ENCODE results near the gene NEK7. TPM values are rescaled to one million over a fixed set of nuclear protein-coding genes. Genes with fewer than 3 reads are reported as not detected.

Gene NEK7
- total RNA-seq, 8 experiments from 2014 or later = 16.5 to 184 (median 39.7) TPM

- Histone ChIP-seq H3K27ac (no peak overlapping the region), H3K4me1 (replicated peaks in 1 of 2) (peaks cover 3 to 21% of the 10 kb centered on the region in 2 donors), H3K4me3 (no peak overlapping the region)
- WGBS, 10 experiments = 50 to 100% (median 88%) methylated on average over 1 to 3 of the region's 3 CpGs; no CpG with 5 or more reads in 1 of the 10 experiments
- in situ Hi-C loops (cut with MboI; ENCODE audit: low pct_unique_long_range_greater_than_20kb in 2 of 9, low sequenced_read_pairs in 9 of 9, unreplicated experiment in 9 of 9) = no loop called here
- peak in 5 of 8 experiments; percentile 53 to 86 (median 68) for ATAC-seq (replicated peaks in 6 of 8)
Observed at GRCh38 chr1:198259333-198260074, 102.7 kb downstream of the NEK7 start.

GRCh38 chr1:198261886-198262285 lies 105.1 kb downstream of the NEK7 start:
- in situ Hi-C loops (cut with MboI; ENCODE audit: low pct_unique_long_range_greater_than_20kb in 2 of 9, low sequenced_read_pairs in 9 of 9, unreplicated experiment in 9 of 9) = no loop called here
- H3K27ac ChIP-seq = no peak overlapping the region
- no peak for ATAC-seq (replicated peaks in 6 of 8)
- H3K4me1 ChIP-seq (replicated peaks in 1 of 2) = peaks cover 3 to 11% of the 10 kb centered on the region in 2 donors
- H3K4me3 ChIP-seq = no peak overlapping the region

DNA sequence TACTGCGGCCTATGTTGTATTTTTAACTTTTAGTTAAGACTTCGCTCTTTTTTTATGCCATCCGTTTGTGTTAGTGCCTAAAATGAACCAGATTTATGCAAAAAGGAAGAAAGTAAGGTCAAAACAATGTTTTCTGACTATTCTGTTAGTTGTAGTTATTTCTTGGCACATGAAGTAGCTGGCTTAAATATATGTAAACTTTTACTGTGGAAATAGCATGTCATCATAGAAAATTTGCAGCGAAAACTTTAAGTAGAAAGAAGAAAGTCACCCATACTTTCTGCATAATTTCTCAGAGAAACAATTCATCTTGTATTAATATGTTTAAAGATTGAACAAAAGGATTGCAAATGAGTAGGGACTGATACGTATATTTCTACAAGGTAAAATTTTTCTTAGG lies 106.4 kb downstream of the NEK7 start:
- WGBS, 10 experiments = 76 to 96% (median 92%) methylated on average over 4 to 5 of the region's 5 CpGs
- no peak for ATAC-seq (replicated peaks in 6 of 8)
- peaks cover 3 to 11% of the 10 kb centered on the region in 2 donors for H3K4me1 ChIP-seq (replicated peaks in 1 of 2)
- in situ Hi-C loops (cut with MboI; ENCODE audit: low pct_unique_long_range_greater_than_20kb in 2 of 9, low sequenced_read_pairs in 9 of 9, unreplicated experiment in 9 of 9) = no loop called here
- H3K4me3 ChIP-seq = no peak overlapping the region
- H3K27ac ChIP-seq = no peak overlapping the region

- Histone ChIP-seq H3K27ac (no peak overlapping the region), H3K4me3 (no peak overlapping the region), H3K4me1 (replicated peaks in 1 of 2) (peaks cover 6 to 15% of the 10 kb centered on the region in 2 donors)
- in situ Hi-C loops (cut with MboI; ENCODE audit: low pct_unique_long_range_greater_than_20kb in 2 of 9, low sequenced_read_pairs in 9 of 9, unreplicated experiment in 9 of 9) = no loop called here
- ATAC-seq (replicated peaks in 6 of 8) = no peak
Observed at GRCh38 chr1:198264282-198264681, 107.5 kb downstream of the NEK7 start.

- no peak overlapping the region for H3K27ac ChIP-seq
- H3K4me1 ChIP-seq (replicated peaks in 1 of 2) = peaks cover 3 to 12% of the 10 kb centered on the region in 2 donors
- peak in 3 of 8 experiments; percentile 51 to 94 (median 57) for ATAC-seq (replicated peaks in 6 of 8)
- H3K4me3 ChIP-seq = no peak overlapping the region
- WGBS, 10 experiments = 75 to 96% (median 91%) methylated on average over 1 to 3 of the region's 3 CpGs; no CpG with 5 or more reads in 1 of the 10 experiments
- in situ Hi-C loops (cut with MboI; ENCODE audit: low pct_unique_long_range_greater_than_20kb in 2 of 9, low sequenced_read_pairs in 9 of 9, unreplicated experiment in 9 of 9) = no loop called here
Observed at GRCh38 chr1:198265073-198265661, 108.4 kb downstream of the NEK7 start.

DNA sequence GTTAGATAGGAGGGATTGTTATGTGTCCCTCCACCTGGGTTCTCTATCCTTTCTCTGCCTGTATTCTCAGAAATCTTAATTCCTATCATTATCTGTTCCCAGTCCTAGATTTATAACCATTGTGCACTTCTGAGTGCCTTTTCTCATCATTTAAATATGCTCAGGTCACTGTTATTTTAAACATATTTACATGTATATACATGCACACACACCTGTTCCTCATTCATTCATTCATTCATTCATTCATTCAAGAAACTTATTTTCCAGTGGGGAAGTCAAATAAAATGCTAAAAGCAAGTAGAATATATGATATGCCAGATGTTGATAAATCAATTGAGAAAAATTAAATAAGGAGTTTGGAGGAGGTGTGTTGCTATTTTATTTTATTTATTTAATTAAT lies 110.3 kb downstream of the NEK7 start:
- Histone ChIP-seq H3K27ac (no peak overlapping the region), H3K4me3 (no peak overlapping the region), H3K4me1 (replicated peaks in 1 of 2) (peaks cover 3 to 11% of the 10 kb centered on the region in 2 donors)
- no peak for ATAC-seq (replicated peaks in 6 of 8)
- in situ Hi-C loops (cut with MboI; ENCODE audit: low pct_unique_long_range_greater_than_20kb in 2 of 9, low sequenced_read_pairs in 9 of 9, unreplicated experiment in 9 of 9) = no loop called here

DNA sequence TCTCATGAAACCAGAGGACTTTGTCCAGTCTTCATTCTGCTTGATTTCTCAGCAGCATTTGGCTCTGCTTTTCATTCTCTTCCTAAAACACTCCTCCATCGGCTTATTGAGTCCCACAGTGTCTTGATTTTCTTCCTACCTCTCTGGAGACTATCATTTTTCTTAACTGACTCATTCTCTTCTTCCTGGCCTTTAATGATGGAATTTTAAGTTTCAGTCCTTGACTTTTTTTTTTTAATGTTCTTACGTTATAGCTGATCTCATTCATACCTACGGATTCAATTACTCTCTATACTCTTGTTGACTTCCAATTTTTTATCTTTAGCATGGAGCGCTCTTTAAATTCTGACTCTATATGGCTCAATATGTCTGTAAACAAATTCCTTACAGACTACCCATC lies 111.1 kb downstream of the NEK7 start:
- H3K27ac ChIP-seq = no peak overlapping the region
- ATAC-seq (replicated peaks in 6 of 8) = no peak
- H3K4me1 ChIP-seq (replicated peaks in 1 of 2) = peaks cover 3 to 13% of the 10 kb centered on the region in 2 donors
- WGBS, 10 experiments = 54 to 100% (median 92%) methylated on average over 2 to 4 of the region's 4 CpGs
- H3K4me3 ChIP-seq = no peak overlapping the region
- in situ Hi-C loops (cut with MboI; ENCODE audit: low pct_unique_long_range_greater_than_20kb in 2 of 9, low sequenced_read_pairs in 9 of 9, unreplicated experiment in 9 of 9) = no loop called here

GRCh38 chr1:198268784-198269645 lies 112.2 kb downstream of the NEK7 start:
- H3K4me1 ChIP-seq (replicated peaks in 1 of 2) = peaks cover 3 to 17% of the 10 kb centered on the region in 2 donors
- peak in 4 of 8 experiments; percentile 45 to 73 (median 50) for ATAC-seq (replicated peaks in 6 of 8)
- in situ Hi-C loops (cut with MboI; ENCODE audit: low pct_unique_long_range_greater_than_20kb in 2 of 9, low sequenced_read_pairs in 9 of 9, unreplicated experiment in 9 of 9) = no loop called here
- no peak overlapping the region for H3K4me3 ChIP-seq
- 36 to 91% (median 81%) methylated on average over 2 to 3 of the region's 3 CpGs; no CpG with 5 or more reads in 1 of the 10 experiments for WGBS, 10 experiments
- H3K27ac ChIP-seq = no peak overlapping the region

DNA sequence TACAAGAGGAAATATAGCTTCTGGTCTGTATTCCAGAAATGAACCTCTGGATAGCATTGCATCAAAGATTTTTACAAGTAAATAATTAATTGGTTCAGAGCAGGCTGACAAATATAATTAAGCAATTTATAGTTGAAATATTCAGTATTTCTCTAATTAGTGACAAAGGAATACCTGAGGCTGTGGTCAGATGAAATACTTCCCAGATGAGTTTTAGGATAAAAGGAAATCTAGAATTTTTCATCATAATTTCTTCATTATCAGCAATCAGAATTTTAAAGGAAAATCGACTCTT lies 112.8 kb downstream of the NEK7 start:
- ATAC-seq (replicated peaks in 6 of 8) = no peak
- Histone ChIP-seq H3K4me1 (replicated peaks in 1 of 2) (peaks cover 3 to 21% of the 10 kb centered on the region in 2 donors), H3K27ac (no peak overlapping the region), H3K4me3 (no peak overlapping the region)
- WGBS, 10 experiments = 0 to 100% (median 85%) methylated on average over 1 of the region's 1 CpG
- in situ Hi-C loops (cut with MboI; ENCODE audit: low pct_unique_long_range_greater_than_20kb in 2 of 9, low sequenced_read_pairs in 9 of 9, unreplicated experiment in 9 of 9) = no loop called here

DNA sequence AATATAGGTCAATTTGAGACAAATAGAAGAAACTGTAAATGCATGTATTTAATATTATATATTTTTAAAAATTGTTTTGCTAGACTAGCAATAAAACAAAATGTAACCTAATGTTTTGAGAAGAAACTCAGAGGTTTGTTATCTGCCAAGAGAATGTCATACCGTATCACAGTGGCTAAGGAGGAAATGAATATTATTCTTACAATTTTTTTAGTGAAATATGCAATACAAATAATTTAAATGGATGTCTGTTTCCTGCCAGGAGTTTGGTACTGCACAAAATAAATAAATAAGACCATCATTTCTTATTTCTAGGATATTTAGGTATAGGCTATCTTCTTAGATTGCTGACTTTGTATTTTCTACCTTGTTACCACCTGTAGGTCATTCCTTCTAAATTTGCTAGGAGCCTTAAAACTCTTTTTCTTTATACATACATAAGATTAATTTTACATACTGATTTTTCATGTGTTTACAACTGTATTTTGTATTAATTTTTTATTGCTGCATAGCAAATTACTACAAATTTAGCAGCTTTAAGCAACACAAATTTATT lies 113.6 kb downstream of the NEK7 start:
- Histone ChIP-seq H3K4me3 (no peak overlapping the region), H3K4me1 (replicated peaks in 1 of 2) (peaks cover 3 to 21% of the 10 kb centered on the region in 2 donors), H3K27ac (no peak overlapping the region)
- WGBS, 10 experiments = 17 to 100% (median 70%) methylated on average over 1 of the region's 1 CpG
- in situ Hi-C loops (cut with MboI; ENCODE audit: low pct_unique_long_range_greater_than_20kb in 2 of 9, low sequenced_read_pairs in 9 of 9, unreplicated experiment in 9 of 9) = loop anchor here in 1 of 9 experiments (10.0 kb wide), 1 partner anchor 106 kb away; no protein-coding TSS in a partner anchor
- ATAC-seq (replicated peaks in 6 of 8) = no peak

GRCh38 chr1:198271467-198271866 lies 114.7 kb downstream of the NEK7 start:
- ATAC-seq (replicated peaks in 6 of 8) = peak in 1 of 8 experiments; percentile 55
- H3K4me1 ChIP-seq (replicated peaks in 1 of 2) = peaks cover 3 to 24% of the 10 kb centered on the region in 2 donors
- in situ Hi-C loops (cut with MboI; ENCODE audit: low pct_unique_long_range_greater_than_20kb in 2 of 9, low sequenced_read_pairs in 9 of 9, unreplicated experiment in 9 of 9) = loop anchor here in 1 of 9 experiments (10.0 kb wide), 1 partner anchor 107 kb away; no protein-coding TSS in a partner anchor
- no peak overlapping the region for H3K4me3 ChIP-seq
- no peak overlapping the region for H3K27ac ChIP-seq

DNA sequence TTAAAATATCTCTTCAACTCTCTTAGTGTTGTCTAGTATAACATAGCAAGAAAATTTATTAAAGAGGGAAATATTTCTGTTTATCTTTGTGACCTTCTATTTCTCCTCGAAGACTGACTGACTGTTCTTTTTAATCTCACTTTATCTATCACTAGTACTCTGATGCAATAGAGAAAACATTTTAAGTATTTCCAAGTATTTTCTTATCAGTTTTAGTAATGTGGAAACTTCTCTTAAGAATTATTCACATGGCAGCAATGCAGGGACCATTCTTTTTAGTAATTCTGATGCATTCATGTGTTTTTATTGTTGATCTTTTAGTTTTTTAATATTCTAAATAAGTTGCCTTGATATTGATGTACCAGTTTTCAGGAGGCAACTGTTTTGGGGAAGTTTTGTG lies 115.7 kb downstream of the NEK7 start:
- H3K4me3 ChIP-seq = no peak overlapping the region
- ATAC-seq (replicated peaks in 6 of 8) = no peak
- in situ Hi-C loops (cut with MboI; ENCODE audit: low pct_unique_long_range_greater_than_20kb in 2 of 9, low sequenced_read_pairs in 9 of 9, unreplicated experiment in 9 of 9) = loop anchor here in 1 of 9 experiments (10.0 kb wide), 1 partner anchor 108 kb away; no protein-coding TSS in a partner anchor
- 8 to 100% (median 92%) methylated on average over 1 of the region's 1 CpG for WGBS, 10 experiments
- H3K4me1 ChIP-seq (replicated peaks in 1 of 2) = peaks cover 3 to 24% of the 10 kb centered on the region in 2 donors
- H3K27ac ChIP-seq = no peak overlapping the region

All from motor neuron (in vitro differentiated cells).